Left ventricle myocardium inferior (tissue), 1 donor: Measurements from ENCODE around the gene TRNT1. TPM values are rescaled to one million over a fixed set of nuclear protein-coding genes. Genes with fewer than 3 reads are reported as not detected.

ENCODE experiments used
- DNase-seq: peaks from one replicate; pipeline ENCODE4 v3.0.0-alpha.2; 2020
- H3K27ac ChIP-seq: fragments of 200-600 bp; replicated peaks from 2 replicates; pipeline ENCODE4 v1.8.0; 2021
- H3K27me3 ChIP-seq: fragments of 200-600 bp; 2 replicates; pipeline ENCODE4 v1.8.0; 2021; ENCODE audit warnings: low read depth
- H3K36me3 ChIP-seq: fragments of 200-600 bp; 2 replicates; pipeline ENCODE4 v1.8.0; 2021
- H3K4me1 ChIP-seq: fragments of 200-600 bp; 2 replicates; pipeline ENCODE4 v1.8.0; 2021
- H3K4me3 ChIP-seq: fragments of 200-600 bp; 2 replicates; pipeline ENCODE4 v1.8.0; 2021; ENCODE audit warnings: mild to moderate bottlenecking, moderate library complexity
- H3K9me3 ChIP-seq: fragments of 200-600 bp; replicated peaks from 2 replicates; pipeline ENCODE4 v1.8.0; 2021
- CTCF ChIP-seq: fragments of 200-600 bp; IDR thresholded peaks from 2 replicates; pipeline ENCODE4 v1.8.0; 2021; ENCODE audit warnings: antibody characterized with exemption, mild to moderate bottlenecking, borderline replicate concordance
- intact Hi-C: fragments of 100-400 bp; cut with micrococcal nuclease; formaldehyde crosslinking; loops from one replicate; pipeline ENCODE4 v1.11.0; 2022
- total RNA-seq: library from RNA; stranded (reverse); fragmentation: NEBNext Ultra II Directional; extraction: Animal tissue kit (Norgen Biotek cat#: 25700); gene quantifications from one replicate; pipeline ENCODE4 v1.2.1, GENCODE V29; 2021
- donor health status: DM: no; HTN: yes; CAD: no; lungs with severe emphysema.

TRNT1 gene
- total RNA-seq, 1 donor from 2014 or later = 14.6 TPM

- DNase-seq = no peak
- TF ChIP-seq CTCF = no peak
- intact Hi-C loops = no loop called here
- H3K27me3 ChIP-seq = peaks cover 18% of the 10 kb centered on the region
- peaks cover 3% of the 10 kb centered on the region for H3K4me1 ChIP-seq
- H3K9me3 ChIP-seq = no peaks in the 10 kb centered on the region
- no peak overlapping the region for H3K27ac ChIP-seq
- no peak overlapping the region for H3K4me3 ChIP-seq
- H3K36me3 ChIP-seq = no peaks in the 10 kb centered on the region
Observed at GRCh38 chr3:3085782-3086181, 41.0 kb upstream of the TRNT1 start.

GRCh38 chr3:3086239-3086638 is 40.5 kb upstream of the TRNT1 start:
- Histone ChIP-seq H3K27ac (no peak overlapping the region), H3K4me1 (peaks cover 3% of the 10 kb centered on the region), H3K4me3 (no peak overlapping the region), H3K9me3 (no peaks in the 10 kb centered on the region), H3K36me3 (no peaks in the 10 kb centered on the region), H3K27me3 (peaks cover 13% of the 10 kb centered on the region)
- intact Hi-C loops = no loop called here
- DNase-seq = no peak
- no peak for TF ChIP-seq CTCF

- H3K4me3 ChIP-seq = no peak overlapping the region
- H3K27me3 ChIP-seq = peaks cover 3% of the 10 kb centered on the region
- H3K36me3 ChIP-seq = no peaks in the 10 kb centered on the region
- no peak overlapping the region for H3K27ac ChIP-seq
- no peak for TF ChIP-seq CTCF
- no peak for DNase-seq
- no peaks in the 10 kb centered on the region for H3K9me3 ChIP-seq
- intact Hi-C loops = no loop called here
- peaks cover 3% of the 10 kb centered on the region for H3K4me1 ChIP-seq
Observed at GRCh38 chr3:3087279-3087678, 39.5 kb upstream of the TRNT1 start.

GRCh38 chr3:3087716-3088465 is 38.8 kb upstream of the TRNT1 start:
- intact Hi-C loops = no loop called here
- Histone ChIP-seq H3K9me3 (no peaks in the 10 kb centered on the region), H3K36me3 (no peaks in the 10 kb centered on the region), H3K4me1 (peaks cover 3% of the 10 kb centered on the region), H3K27ac (no peak overlapping the region), H3K4me3 (no peak overlapping the region), H3K27me3 (no peaks in the 10 kb centered on the region)
- no peak for TF ChIP-seq CTCF
- no peak for DNase-seq

- Histone ChIP-seq H3K4me1 (peaks cover 3% of the 10 kb centered on the region), H3K9me3 (no peaks in the 10 kb centered on the region), H3K27ac (no peak overlapping the region), H3K36me3 (no peaks in the 10 kb centered on the region), H3K4me3 (no peak overlapping the region), H3K27me3 (no peaks in the 10 kb centered on the region)
- DNase-seq = no peak
- TF ChIP-seq CTCF = no peak
- intact Hi-C loops = no loop called here
Observed at GRCh38 chr3:3089017-3089416, 37.7 kb upstream of the TRNT1 start.
